CD4-positive, alpha-beta T cell treated with Interleukin-1 beta for 1 hour (primary cell): Measurements from ENCODE around the gene MDP1.
"Not testable (repeated sequence)": the region's sequence is repeated elsewhere in the genome, so short reads cannot be mapped to it uniquely, and the experiment has no call there.

Experiments used
- DNase-seq, 2 donors: peaks; one replicate each; pipeline ENCODE4 v3.0.0-alpha.2; 2020 to 2022

The MDP1 gene

GRCh38 chr14:24250354-24250753 is 34.5 kb upstream of the MDP1 start:
- no peak for DNase-seq

GRCh38 chr14:24249230-24250021 is 33.6 kb upstream of the MDP1 start:
- no peak for DNase-seq

- DNase-seq, result no peak
Observed at GRCh38 chr14:24247422-24247821, 31.6 kb upstream of the MDP1 start.

DNA sequence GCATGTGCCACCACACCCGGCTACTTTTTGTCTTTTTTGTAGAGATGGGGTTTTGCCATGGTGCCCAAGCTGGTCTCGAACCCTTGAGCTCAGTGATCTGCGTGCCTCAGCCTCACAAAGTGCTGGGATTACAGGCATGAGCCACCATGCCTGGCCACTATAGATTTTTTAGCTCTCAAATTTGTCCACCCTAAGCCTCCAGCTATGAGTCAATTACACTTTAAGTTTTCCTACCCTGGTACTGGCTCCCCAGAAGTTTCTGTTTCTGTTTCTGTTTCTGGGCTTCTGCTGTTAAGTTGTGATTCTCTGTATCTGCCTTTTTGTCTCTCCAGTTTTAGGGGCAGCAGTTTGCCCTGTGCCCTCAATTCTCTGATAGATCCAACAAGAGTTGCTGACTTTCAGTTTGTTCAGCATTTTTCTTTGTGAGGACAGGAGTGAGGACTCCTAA is 30.9 kb upstream of the MDP1 start:
- DNase-seq, result peak in 1 of 2 donors; percentile 63

DNA sequence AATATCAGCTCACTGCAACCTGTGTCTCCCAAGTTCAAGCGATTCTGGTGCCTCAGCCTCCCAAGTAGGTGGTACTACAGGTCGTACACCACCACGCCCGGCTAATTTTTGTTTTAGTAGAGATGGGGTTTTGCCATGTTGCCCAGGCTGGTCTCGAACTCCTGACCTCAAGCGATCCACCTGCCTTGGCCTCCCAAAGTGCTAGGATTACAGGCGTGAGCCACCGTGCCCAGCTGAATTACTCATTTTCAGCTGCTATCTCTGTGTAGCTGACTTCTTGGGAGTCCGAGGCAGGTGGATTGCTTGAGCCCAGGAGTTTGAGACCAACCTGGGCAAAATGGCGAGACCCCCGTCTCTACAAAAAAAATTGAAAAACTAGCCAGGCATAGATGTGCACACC is 29.5 kb upstream of the MDP1 start:
- not testable (repeated sequence) for DNase-seq

- DNase-seq, result peak; percentile 15 to 46
Observed at GRCh38 chr14:24243336-24243836, 27.5 kb upstream of the MDP1 start.

GRCh38 chr14:24241829-24242443 is 26.1 kb upstream of the MDP1 start:
- DNase-seq, result peak; percentile 93 to 94

GRCh38 chr14:24240110-24240918 is 24.4 kb upstream of the MDP1 start:
- DNase-seq, result no peak

- no peak for DNase-seq
Observed at GRCh38 chr14:24238527-24239037, 22.7 kb upstream of the MDP1 start.

GRCh38 chr14:24238123-24238522 is 22.3 kb upstream of the MDP1 start:
- no peak for DNase-seq

DNA sequence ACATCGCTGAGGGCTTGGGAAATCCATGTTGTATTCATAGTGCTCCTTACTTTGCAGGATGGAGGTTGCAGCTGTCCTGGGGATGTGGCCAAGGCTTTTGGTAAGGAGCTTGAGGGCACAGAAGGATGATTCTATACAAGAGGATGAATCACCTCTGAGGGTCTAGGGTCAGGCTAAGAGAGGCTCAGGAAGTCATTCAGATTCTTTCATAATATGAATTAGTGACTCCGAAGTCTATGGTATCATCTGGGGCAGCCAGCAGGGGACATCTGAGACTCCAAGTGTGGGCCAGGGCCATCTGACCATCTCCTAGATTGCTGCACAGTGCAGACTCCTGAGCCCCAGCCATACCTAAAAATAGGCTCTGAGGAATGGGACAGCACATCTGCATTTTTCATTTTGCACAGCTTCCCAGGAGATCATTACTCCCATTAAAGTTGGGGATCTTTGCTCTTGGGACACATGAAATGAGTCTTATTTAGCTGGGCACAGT is 21.6 kb upstream of the MDP1 start:
- DNase-seq, result no peak

GRCh38 chr14:24236689-24237462 is 21.0 kb upstream of the MDP1 start:
- no peak for DNase-seq

DNA sequence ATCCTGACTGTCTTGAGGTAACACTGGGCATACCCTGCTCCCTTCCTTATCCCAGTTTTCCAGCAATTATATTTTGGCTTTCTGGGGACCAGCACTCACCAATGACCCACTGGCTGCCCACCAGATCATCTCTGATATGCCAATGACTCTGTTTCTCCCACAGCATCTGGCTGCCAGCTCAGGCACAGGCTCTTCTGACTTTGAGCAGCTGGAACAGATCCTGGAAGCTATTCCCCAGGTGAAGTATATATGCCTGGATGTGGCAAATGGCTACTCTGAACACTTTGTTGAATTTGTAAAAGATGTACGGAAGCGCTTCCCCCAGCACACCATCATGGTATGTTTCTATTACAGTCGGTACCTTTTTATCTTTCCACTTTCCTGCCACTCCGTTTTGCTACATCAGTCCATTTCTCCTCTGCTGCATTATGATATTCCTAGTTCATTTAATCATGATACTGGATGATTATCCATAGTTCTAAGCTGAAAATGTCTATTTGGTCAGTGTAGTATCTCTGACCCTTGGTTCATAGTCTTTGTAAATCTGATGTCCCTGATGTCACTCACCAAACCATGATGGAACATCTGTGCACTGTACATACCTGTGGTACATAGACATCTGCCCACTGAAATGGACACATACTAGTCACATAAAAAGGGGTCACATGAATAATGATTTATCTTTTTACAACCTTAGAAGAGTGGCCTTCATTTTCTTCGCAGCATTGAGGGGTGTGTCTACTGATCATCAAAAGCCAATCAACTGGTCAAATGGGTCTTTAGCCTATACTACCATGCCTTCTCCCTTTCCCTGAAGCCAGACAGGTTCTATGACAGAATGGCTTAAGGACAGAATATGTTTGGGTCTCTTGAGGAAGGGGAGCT is 20.2 kb upstream of the MDP1 start:
- no peak for DNase-seq

- DNase-seq, result no peak
Observed at GRCh38 chr14:24234095-24235005, 18.5 kb upstream of the MDP1 start.

DNA sequence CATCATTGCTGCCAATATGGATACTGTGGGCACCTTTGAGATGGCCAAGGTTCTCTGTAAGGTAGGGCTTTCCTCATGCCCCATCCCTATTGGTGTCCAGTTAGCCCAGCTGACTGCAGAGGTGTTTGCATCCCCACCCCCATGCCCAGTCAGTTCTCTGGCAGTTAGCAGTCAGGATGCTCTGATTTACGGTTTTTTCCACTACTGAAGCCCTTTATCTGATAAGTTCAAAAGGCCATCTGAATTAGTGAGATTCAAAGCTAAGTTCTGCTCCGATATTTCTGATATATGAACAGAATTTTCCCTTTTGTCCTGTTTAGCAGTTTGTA is 17.6 kb upstream of the MDP1 start:
- DNase-seq, result no peak

DNA sequence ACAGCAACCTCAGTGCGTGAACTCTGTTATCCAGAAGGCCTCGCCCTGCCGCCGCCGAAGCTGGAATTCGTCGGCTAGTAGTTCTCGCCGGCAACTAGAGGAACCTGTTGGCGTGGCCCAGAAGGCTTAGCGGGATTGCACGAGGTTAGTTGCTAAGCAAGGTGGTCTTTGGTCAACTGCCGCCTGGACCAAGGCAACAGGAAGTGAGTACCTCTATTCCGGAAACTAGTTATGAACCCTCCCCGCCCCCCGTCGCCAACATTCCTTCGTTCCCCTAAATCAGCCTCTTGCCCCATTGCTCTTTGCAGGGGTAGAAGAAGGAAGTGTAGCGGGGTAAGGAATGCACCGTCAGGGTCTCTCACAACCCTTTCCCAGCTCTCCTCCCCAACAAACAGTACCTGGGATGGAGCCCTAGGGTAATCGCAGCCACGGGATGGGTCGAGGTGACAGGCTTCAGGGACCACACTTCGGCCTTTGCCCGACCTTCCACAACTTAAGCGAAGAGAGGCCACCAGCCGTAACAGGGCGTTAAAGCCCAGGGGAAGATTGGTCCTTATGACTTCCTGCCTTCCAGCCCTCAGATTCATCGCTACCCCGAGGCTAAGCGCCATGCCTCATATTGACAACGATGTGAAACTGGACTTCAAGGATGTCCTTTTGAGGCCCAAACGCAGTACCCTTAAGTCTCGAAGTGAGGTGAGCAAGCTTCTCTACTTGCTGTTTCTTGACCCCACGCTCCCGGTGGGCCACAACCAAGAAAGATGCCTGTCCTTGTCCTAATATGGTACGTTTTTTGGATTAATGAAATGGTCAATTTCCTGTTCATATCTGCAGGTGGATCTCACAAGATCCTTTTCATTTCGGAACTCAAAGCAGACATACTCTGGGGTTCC is 17.0 kb upstream of the MDP1 start, which contains the start of gene GMPR2:
GMPR2 (plus strand) TSS at position 285 of the 893 bp plus-strand sequence; CDS start at position 610, 325 bp downstream.
- DNase-seq, result no peak

DNA sequence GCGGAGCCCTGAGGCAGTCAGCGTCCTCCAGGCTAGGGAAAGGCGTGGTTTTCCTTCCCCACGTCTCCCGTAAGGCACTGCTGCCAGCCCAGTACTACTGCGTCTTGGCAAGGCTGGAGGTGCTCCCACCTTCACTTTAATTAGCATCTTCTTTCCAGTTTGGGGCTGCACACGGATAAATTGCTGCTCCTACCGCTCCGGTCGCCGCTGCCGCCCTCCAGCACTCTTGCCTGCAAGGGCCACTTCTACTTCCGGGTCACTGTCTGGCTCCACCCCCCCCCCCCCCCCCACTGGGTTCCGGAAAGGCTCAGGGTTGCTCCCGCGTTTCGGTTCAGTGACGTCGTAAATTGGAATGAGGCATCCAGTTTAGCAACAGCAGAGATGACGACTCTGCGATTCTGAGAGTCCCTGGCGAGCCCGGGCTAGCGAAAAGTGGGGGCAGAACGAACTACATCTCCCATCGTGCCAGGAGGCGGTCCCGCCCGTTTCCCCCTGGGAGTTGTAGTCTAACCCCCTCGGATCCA is 16.3 kb upstream of the MDP1 start, which contains the start of gene NEDD8:
NEDD8 (minus strand) TSS at position 247 of the 524 bp plus-strand sequence; CDS start at position 147, 100 bp downstream.
- peak; percentile 87 to 90 for DNase-seq
